Activated T-cell treated with anti-CD3 and anti-CD28 coated beads for 48 hours (primary cell): ENCODE data around the gene C20orf204.
"Not testable (repeated sequence)": the region's sequence is repeated elsewhere in the genome, so short reads cannot be mapped to it uniquely, and the experiment has no call there.

ENCODE experiments used
- DNase-seq: peaks from one replicate; pipeline ENCODE4 v3.0.0-alpha.2; 2020; ENCODE audit warnings: low read depth

Gene C20orf204

GRCh38 chr20:64035933-64036345, at the start of gene C20orf204:
C20orf204 (plus strand) TSS chr20:64036182; CDS start chr20:64036324, 142 bp downstream.
- DNase-seq, result no peak

GRCh38 chr20:64000906-64001305, 35.1 kb upstream of the C20orf204 start:
- DNase-seq, result no peak

- DNase-seq, result no peak
Observed at GRCh38 chr20:64001607-64002011, 34.4 kb upstream of the C20orf204 start.

GRCh38 chr20:64003960-64004725, 31.8 kb upstream of the C20orf204 start:
- DNase-seq, result no peak

GRCh38 chr20:64005394-64005793, 30.6 kb upstream of the C20orf204 start:
- DNase-seq, result no peak

GRCh38 chr20:64006490-64006889, 29.5 kb upstream of the C20orf204 start:
- DNase-seq, result no peak

- DNase-seq, result no peak
Observed at GRCh38 chr20:64006902-64007301, 29.1 kb upstream of the C20orf204 start.

GRCh38 chr20:64009811-64010387, 26.1 kb upstream of the C20orf204 start:
- DNase-seq, result no peak

- no peak for DNase-seq
Observed at GRCh38 chr20:64010711-64011237, 25.2 kb upstream of the C20orf204 start.

GRCh38 chr20:64011366-64011779, 24.6 kb upstream of the C20orf204 start:
- DNase-seq, result no peak

GRCh38 chr20:64012385-64013154, 23.4 kb upstream of the C20orf204 start:
- not testable (repeated sequence) for DNase-seq

GRCh38 chr20:64015635-64016034, 20.3 kb upstream of the C20orf204 start:
- no peak for DNase-seq

GRCh38 chr20:64021124-64021975, 14.6 kb upstream of the C20orf204 start:
- DNase-seq, result no peak

GRCh38 chr20:64022671-64023360, 13.2 kb upstream of the C20orf204 start:
- DNase-seq, result no peak

- no peak for DNase-seq
Observed at GRCh38 chr20:64023361-64024140, 12.4 kb upstream of the C20orf204 start.

- DNase-seq, result no peak
Observed at GRCh38 chr20:64024141-64024990, 11.6 kb upstream of the C20orf204 start.

GRCh38 chr20:64025101-64025825, 10.7 kb upstream of the C20orf204 start:
- no peak for DNase-seq

- DNase-seq, result no peak
Observed at GRCh38 chr20:64025826-64026412, 10.1 kb upstream of the C20orf204 start.
